GM12875 (cell line): ENCODE measurements around the gene CZIB.
"Not testable (repeated sequence)": the region's sequence is repeated elsewhere in the genome, so short reads cannot be mapped to it uniquely, and the experiment has no call there.

Experiments used
- H3K4me3 ChIP-seq: one replicate; pipeline ENCODE4 v1.5.1; 2011; ENCODE audit warnings: low read depth, low read length, control low read depth
- CTCF ChIP-seq: IDR thresholded peaks from 2 replicates; pipeline ENCODE4 v1.5.1; 2011; ENCODE audit warnings: low read depth, mild to moderate bottlenecking, control low read depth, inconsistent platforms, low read length, moderate library complexity, borderline replicate concordance; ENCODE audit not compliant: insufficient read depth

The CZIB gene

DNA sequence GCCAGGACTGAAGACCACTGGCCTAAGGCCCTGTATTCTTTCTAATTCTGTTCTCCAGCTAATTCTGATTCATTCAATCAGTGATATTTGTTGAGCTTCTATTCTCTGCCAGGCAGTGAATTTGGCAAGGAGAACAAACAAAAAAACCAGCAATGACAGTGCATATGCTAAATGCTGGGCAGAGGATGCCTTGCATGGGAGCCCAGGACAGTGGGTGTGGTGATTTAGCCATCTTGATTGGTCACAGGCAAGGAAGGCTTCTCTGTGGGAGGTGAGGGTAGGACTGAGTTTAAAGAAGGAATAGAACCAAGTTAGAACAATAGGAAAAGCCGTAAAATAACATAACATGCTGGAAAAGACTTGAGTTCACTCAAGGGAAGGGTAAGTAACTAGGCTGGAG, 33.0 kb downstream of the CZIB start:
- no peak for TF ChIP-seq CTCF
- H3K4me3 ChIP-seq, result no peak overlapping the region

GRCh38 chr1:53186533-53186932, 33.9 kb downstream of the CZIB start:
- no peak for TF ChIP-seq CTCF
- no peak overlapping the region for H3K4me3 ChIP-seq

DNA sequence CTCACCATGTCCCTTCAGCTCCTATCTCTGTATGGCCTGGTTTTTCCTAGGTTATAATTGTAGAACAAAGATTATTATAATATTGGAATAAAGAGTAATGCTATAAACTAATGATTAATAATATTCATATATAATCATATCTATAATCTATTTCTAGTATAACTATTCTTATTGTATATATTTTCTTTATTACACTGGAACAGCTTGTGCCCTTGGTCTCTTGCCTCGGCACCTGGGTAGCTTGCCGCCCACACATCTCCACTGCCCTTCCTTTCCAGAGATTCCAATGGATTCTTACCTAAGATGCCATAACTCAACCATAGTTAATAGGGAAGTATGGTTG, 34.5 kb downstream of the CZIB start:
- not testable (repeated sequence) for H3K4me3 ChIP-seq

DNA sequence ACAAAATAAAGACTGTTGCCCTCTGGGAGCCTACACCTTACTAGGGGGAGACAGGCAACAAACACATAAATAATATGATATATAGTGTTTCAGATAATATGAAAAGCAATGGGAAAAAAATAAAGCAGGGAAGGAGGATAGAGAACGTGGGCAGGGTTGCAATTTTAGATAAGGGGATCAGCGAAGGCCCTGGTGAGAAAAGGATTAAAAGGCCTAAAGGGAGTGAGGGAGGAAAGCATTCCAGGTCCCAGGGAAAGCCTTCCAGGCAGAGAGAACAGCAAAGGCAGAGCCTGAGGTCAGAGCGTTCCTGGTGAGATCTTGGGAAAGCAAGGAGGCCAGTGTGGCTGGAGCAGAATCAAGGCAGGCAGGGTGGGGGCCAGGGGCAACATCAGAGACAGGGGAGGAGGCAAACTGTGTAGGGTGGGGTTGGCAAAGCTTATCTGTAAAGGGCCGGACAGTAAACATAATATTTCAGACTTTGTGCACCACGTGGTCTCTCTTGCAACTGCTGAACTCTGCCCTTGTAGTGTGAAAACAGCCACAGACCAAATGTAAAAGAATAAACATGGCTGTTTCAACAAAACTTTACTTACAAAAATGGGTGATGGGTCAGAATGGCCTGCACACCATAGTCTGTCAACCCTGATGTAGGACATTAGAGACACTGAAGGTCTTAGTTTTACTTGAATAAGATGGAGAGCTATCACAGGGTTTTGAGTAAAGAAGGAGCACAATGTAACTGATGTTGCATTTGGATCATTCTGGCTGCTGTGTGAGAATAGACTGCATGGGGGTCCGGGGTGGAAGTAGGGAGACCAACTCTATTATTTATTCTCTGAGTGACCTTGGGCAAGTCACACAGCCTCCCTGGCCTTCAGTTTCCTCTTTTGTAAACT, 37.1 kb downstream of the CZIB start:
- no peak overlapping the region for H3K4me3 ChIP-seq
- TF ChIP-seq CTCF, result no peak

DNA sequence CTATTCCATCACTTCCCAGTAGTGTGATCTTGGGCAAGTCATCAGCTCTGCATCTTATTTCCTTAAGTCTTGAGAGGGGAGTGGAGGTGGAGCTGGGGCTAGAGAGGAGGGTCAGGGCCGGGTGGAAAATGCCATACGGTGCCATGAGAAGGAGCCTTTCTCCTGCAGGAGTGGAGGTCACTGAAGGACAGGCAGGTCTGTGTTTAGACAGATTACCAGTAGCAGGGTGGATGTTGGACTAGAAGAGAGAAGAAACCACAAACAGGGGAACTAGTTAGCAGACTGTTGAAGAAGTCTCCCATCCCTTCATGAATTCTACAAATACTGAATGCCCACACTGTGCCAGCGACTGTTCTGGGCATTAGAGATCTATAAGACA, 37.7 kb downstream of the CZIB start:
- TF ChIP-seq CTCF, result no peak
- no peak overlapping the region for H3K4me3 ChIP-seq

- peak; percentile 74 for TF ChIP-seq CTCF
- no peak overlapping the region for H3K4me3 ChIP-seq
Measured at GRCh38 chr1:53182111-53182593, 38.3 kb downstream of the CZIB start.

- no peak overlapping the region for H3K4me3 ChIP-seq
- no peak for TF ChIP-seq CTCF
Measured at GRCh38 chr1:53180951-53181350, 39.5 kb downstream of the CZIB start.
